PC-3 (cell line): ENCODE data around the gene UNC5C.

ENCODE experiments used
- EZH2 ChIP-seq: fragments of 300-600 bp; sonication (generic); IDR thresholded peaks from one replicate; pipeline ENCODE4 v1.6.1; 2017; ENCODE audit warnings: antibody characterized with exemption, mild to moderate bottlenecking, low read length; ENCODE audit not compliant: unreplicated experiment
- TF ChIP-seq, protein P1 (sequence below): fragments of 300-600 bp; sonication (generic); conservative IDR thresholded peaks from 2 replicates; pipeline ENCODE4 v1.5.1; 2017; ENCODE audit warnings: antibody characterized with exemption, low read depth, mild to moderate bottlenecking, low read length

GRCh38 chr4:95511477-95511876 lies 37.3 kb downstream of the UNC5C start:
- TF ChIP-seq, protein P1, sequence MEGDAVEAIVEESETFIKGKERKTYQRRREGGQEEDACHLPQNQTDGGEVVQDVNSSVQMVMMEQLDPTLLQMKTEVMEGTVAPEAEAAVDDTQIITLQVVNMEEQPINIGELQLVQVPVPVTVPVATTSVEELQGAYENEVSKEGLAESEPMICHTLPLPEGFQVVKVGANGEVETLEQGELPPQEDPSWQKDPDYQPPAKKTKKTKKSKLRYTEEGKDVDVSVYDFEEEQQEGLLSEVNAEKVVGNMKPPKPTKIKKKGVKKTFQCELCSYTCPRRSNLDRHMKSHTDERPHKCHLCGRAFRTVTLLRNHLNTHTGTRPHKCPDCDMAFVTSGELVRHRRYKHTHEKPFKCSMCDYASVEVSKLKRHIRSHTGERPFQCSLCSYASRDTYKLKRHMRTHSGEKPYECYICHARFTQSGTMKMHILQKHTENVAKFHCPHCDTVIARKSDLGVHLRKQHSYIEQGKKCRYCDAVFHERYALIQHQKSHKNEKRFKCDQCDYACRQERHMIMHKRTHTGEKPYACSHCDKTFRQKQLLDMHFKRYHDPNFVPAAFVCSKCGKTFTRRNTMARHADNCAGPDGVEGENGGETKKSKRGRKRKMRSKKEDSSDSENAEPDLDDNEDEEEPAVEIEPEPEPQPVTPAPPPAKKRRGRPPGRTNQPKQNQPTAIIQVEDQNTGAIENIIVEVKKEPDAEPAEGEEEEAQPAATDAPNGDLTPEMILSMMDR: no peak
- no peak for TF ChIP-seq EZH2
